GM23248 (cell line): ENCODE data around the gene SLC34A1.

Experiments
- EZH2 ChIP-seq: fragments of 200-600 bp; sonication (generic); IDR thresholded peaks from 2 replicates; pipeline ENCODE4 v1.6.1; 2018; ENCODE audit warnings: antibody characterized with exemption, mild to moderate bottlenecking; ENCODE audit not compliant: insufficient read depth, poor library complexity, severe bottlenecking
- EZH2phosphoT487 ChIP-seq: fragments of 200-600 bp; sonication (generic); IDR thresholded peaks from 2 replicates; pipeline ENCODE4 v1.6.1; 2018; ENCODE audit warnings: antibody characterized with exemption, moderate library complexity, mild to moderate bottlenecking, low read depth; ENCODE audit not compliant: insufficient read depth

DNA sequence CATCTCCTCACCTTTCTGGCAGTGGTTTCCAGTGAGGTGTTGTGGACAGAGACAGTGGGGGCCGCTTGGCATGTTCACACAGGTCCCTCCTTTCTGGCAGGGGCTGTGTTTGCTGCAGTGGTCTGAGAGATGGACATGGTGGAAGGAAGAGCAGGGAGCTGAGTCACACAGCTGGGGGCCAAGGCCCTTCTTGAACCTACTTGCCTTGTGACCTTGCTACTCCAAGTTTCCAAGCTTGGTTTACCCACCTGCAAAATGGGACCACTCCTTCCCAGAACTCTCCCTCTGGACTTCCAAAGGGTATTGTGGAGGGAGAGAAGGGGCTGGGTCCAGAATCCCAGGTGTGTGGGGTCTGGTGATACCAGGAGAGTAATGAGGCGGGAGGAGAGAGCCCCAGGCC lies 21.1 kb downstream of the SLC34A1 start:
- TF ChIP-seq EZH2 (no peak), EZH2phosphoT487 (no peak)
